ENCODE measurements around the gene ISCA2. TPM values are rescaled to one million over a fixed set of nuclear protein-coding genes. Genes with fewer than 3 reads are reported as not detected.
A peak's percentile ranks its signal among the peaks of the same experiment; 100 is the strongest.

The ISCA2 gene
- total RNA-seq, 1 donor from 2014 or later = 38.3 TPM

DNA sequence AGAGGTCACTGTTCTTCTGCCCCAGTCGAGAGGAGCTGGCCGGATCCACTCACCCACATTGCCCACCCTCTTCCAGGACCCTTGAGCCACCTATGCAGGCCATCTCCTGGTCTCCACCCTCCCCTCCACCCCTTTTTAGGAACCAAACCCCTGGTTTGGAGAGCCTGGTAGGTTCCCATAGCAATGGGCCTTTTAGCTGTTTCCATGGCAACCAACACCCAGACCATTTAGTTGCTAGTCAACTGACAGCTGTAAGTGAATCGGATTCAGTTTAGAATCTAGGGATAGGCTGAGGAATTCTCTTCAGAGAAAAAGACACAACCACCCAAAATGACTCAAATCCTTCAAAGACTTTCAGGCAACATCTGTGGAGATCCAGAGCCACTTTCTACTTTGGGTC lies 17.0 kb upstream of the ISCA2 start:
- no peak for ATAC-seq (ENCODE audit: poor library complexity)
- no peak for DNase-seq
- intact Hi-C loops (cut with DNase I) = loop anchor here (5.0 kb wide), 1 partner anchor 114 kb away; no protein-coding TSS in a partner anchor

DNA sequence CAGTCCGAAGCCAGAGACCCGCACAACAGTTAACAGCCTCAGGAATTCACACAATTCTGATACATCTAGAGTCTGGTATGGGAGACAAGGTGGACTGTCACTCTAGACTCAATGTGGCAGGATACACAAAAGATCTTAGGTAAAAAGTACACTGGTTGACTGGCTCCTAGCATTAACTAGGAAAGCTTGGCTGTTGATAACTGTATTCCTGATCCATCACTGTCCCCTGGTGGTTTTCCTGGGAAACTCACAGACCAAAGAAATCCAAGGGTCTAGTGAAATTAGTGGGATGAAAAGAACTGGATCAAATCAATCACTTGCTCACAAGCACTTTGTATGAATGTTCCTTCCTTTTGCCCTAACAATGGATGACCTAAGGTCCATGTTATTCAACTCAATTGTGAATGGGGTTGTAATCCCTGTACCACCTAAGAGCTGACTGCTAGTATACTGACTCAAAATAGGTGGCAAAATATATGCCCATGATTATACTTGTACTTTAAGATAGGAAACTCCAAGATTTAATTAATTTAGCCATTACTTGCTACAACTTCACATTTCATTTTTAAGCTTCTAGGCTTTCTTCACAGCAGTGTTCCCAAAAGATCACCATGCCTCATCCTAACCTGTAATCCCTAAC lies 14.4 kb upstream of the ISCA2 start:
- ATAC-seq (ENCODE audit: poor library complexity) (no peak), DNase-seq (no peak)
- intact Hi-C loops (cut with DNase I) = loop anchor here (5.0 kb wide), 1 partner anchor 117 kb away; no protein-coding TSS in a partner anchor

DNA sequence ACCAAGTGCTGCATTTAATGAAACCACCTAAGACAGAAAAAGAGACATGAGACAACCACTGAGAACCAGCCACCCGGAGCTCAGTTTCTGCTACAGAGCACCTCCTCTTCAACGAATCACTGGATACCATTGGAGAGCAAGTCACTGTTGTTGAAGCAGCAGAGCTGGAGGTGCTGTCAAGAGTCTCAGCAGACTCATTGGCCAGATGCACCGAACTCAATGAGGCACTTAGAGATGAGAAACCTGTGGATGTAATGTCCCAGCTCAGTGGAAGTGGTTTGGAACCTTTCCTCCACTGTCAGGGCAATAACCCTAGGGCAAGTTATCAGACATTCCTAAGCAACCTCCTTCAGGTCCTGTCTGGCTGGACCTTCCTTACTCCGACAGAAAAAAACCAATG lies 13.5 kb upstream of the ISCA2 start:
- ATAC-seq (ENCODE audit: poor library complexity) (no peak), DNase-seq (no peak)
- intact Hi-C loops (cut with DNase I) = no loop called here

DNA sequence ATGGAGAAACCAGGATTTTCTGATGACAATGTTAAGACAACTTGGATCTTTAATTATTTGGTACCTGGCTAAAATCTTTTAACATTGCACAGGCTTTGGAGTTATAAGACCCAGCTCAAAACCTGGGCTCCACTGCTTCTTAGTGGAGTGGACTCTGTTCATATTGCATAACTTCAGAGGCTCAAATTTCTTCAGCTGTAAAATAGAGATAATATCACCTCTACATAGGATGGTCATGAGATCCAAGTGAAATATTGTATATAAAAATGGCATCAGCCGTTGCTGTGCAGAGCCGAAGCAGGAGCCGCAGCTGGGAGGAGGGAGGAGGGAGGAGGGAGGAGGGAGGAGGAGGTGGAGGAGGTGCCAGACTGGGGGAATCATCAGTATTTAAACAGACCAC lies 11.0 kb upstream of the ISCA2 start:
- intact Hi-C loops (cut with DNase I) = no loop called here
- ATAC-seq (ENCODE audit: poor library complexity) (no peak), DNase-seq (no peak)

DNA sequence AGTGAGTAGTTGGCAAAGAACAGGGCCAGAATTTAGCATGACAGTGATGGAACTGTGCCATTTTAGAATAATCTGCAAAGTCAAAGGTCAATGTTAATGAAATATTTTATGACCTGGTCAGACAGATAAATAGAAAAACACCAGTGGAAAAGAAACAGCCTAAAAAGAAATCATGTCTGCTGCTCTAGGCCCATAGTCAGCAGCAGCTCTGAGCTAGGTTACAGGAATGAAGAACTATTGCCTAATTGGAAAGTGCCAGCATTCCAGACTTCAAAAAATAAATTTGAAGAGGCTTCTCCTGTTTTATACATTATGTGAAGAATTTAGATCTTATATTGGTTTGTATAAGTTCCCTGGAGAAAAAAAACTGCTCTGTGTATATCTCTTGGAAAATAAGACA lies 10.2 kb upstream of the ISCA2 start:
- no peak for DNase-seq
- no peak for ATAC-seq (ENCODE audit: poor library complexity)
- intact Hi-C loops (cut with DNase I) = no loop called here

DNA sequence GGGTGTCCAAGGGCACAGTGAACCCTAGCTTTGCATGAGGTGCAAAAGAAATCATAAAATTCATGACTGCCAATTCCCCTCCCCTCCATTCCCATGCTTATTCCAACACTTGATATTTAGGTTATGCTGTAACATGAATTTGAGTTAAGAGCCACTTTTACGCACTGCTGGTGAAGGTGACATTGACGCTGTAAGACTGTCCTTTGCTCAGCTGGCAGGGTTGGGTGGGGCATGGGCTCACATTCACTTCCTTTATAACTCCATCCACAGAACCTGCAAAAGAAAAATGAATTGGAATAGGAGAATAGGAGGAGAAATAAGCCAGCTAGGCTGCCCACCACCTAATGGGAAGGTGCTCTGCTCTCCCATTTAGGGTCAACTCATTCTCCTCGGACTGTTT lies 7.4 kb upstream of the ISCA2 start:
- intact Hi-C loops (cut with DNase I) = no loop called here
- ATAC-seq (ENCODE audit: poor library complexity) = peak; percentile 51

DNA sequence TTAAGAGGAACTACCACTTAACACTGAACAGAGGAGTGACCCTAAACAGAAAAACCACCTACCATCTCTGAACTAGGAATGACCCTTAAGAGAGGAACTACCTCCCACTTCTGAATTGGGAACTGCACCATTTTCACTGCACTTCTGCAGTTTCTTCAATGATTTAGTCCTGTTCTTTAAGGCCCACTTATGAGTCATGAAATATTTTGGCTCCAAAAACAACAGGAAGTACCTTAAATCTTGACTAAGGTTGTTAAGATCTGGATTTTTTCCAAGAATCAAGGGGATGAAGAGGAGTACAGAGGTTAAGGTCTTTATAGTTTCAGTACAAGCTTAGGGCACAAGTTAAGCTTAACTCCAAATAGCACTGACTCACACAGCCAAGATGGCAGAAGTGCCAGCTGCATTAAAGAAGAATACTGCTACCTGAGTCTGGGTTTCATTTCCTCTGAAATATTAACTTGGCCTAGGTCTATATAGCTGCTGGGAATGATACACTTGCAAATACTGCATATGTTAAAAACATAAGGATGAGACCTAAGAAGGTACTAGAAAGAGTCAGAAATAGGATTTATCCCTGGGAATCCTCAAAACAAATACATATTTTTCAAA lies 4.7 kb upstream of the ISCA2 start:
- no peak for DNase-seq
- no peak for ATAC-seq (ENCODE audit: poor library complexity)
- intact Hi-C loops (cut with DNase I) = no loop called here

More for the DNA sequence above, 7.4 kb upstream of the ISCA2 start:
- no peak for DNase-seq

DNA sequence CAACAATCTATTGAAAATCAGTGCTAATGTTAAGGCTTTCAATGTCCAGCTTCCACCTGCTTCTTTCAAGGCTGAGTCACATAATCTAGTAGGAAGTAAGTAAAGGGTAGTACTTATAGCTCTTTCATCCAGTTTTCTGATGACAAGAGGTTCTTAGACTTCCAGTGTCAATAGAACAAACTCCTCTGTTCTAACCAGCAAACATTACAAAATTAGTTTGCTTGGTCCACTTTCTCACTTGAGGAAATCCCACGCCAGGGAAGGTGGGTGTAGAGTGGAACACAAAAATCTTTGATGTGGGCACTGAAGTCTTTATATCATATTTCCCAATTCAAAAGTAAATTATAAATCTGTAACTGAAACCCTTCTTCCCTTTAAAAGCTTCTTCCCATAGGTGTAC lies 3.1 kb upstream of the ISCA2 start:
- intact Hi-C loops (cut with DNase I) = no loop called here
- no peak for ATAC-seq (ENCODE audit: poor library complexity)
- DNase-seq = no peak

DNA sequence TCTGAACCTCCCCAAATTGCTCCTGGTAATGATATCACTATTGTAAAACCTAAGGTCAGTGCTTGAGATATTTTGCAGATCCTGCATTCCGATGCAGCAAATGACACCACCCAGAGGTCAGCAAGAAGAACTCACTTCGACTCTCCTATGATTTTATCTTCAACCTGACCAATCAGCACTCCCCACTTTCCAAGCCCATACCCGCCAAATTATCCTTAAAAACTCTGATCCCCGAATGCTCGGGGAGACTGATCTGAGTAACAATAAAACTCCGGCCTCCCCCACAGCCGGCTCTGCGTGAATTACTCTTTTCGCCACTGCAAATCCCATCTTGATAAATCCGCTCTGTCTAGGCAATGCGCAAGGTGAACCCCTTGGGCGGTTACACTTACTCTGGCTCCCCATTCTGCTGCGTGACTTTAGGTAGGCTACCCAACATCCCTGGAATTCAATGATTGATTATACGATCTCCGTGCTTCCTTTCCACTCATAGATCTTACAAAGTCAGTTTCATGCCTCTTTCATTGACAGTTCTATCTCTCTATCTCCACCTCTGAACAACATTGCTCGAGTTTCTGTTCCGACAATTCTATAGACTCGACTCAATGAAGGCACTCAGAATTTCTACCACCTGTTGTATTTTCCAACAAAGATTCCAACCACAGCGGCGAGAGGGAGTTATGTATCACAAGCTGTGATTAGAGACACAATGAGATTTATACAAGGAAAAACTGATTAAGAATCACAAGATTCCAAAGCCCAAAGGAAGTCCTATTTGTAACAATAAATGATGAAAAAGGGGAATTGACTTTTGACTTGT lies 1.4 kb upstream of the ISCA2 start:
- ATAC-seq (ENCODE audit: poor library complexity) = no peak
- intact Hi-C loops (cut with DNase I) = no loop called here
- DNase-seq = no peak

DNA sequence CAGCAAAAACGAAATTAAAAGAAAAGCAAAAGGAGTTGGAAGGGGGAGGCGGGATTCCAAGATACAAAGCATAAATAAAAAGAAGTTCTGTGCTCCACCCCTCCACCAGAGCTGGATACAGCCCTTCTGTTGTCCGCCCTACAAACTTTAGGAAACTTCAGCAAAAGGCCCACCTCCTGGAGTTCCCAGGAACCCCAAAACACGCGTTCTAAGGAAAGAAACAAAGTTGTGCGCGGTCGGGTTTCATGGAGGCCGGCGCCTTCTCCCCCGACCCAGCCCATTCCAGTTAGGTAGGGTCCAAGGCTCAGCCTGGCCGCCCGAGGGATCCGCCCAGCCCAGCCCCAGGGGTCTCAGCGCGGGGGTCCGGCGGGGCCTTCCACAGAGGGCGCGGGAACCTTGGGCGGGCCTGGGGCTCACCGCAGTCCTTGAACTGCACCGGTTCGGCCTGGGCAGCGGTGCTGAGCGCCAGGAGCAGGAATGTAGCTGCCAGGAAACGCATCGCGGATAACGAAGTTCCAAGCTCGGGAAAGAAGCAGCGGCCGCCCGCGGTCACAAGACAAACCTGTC lies 706 bp upstream of the ISCA2 start, which contains the start of gene NPC2:
NPC2 (minus strand) TSS at position 530 of the 567 bp plus-strand sequence; CDS start at position 499, 31 bp downstream.
- DNase-seq = no peak
- intact Hi-C loops (cut with DNase I) = no loop called here
- ATAC-seq (ENCODE audit: poor library complexity) = peak; percentile 1

DNA sequence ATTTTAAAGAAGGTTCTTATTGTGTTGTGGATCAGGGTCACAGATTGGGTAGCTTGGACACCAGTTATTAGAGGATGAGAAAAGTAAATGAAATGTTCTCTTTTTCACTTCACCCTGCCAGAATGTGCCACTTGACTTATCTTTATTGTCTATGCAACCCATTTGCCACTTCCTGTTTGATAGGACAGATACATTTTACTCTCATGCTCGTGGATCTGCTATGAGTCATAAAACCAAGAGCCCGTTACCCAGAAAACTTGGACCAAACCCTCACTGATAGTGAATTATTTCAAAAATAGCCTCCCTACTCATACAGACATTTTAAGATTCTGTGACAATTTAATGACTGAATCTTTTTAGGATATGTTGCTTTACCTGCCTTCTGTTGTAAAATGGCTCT lies 1.8 kb downstream of the ISCA2 start:
- ATAC-seq (ENCODE audit: poor library complexity) (no peak), DNase-seq (no peak)
- intact Hi-C loops (cut with DNase I) = no loop called here

DNA sequence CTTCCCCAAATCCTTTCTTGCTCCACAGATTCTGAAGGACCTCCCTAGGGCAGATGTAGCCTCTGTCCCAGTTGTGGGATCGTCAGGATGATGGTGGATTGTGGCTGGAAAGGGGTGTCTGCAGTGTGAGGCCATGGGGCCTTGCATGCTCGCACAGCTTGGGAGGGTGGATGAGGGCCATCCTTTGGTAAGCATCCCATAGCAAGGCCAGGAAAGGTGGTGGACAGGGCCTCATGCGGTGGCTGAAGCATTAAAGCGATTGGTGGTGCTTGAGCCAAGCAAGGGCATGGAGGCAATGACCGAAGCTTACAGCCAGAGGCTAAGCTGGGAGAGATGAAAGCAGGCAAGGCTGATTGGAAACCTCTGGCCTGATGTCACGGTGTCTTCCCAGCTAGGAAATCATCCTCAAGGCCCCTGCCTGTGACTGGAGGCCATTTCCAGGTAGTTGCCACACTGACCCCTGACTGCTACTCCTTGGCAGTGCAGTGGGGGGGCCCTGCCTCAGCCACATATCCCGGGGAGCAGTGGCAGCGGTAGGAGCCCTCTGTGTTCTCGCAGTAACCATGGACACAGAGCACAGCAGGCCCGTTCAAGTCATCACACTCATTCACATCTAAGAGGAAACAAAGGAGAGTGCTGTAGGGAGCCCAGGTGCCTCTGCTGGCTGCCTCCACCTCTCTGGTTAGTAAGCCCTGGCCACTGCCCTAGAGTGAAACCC lies 7.0 kb downstream of the ISCA2 start:
- ATAC-seq (ENCODE audit: poor library complexity) = no peak
- intact Hi-C loops (cut with DNase I) = loop anchor here (10.0 kb wide), 1 partner anchor 104 kb away; no protein-coding TSS in a partner anchor

DNA sequence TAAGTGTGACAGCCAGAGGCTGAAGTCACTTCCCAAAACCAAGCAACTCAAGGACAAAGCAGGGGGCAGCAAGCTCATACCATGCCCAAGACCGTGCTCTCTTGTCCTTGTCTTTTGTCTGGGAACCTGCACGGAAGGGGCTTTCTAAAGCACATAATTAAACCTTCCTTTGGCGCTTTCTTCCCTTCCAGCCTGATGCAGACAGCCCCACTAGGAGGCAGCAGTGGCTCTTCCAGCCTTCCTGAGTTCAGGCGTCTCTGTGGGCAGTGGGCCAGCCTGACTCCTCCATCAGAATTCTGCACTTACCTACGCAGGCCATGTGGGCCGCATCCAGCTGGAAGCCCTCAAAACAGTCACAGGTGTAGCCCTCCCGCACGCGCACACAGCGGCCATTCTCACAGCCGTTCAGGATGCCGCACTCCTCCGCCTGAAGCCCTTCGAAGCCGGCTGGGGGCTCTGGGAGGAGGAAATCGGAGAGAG lies 7.6 kb downstream of the ISCA2 start:
- ATAC-seq (ENCODE audit: poor library complexity) (peak; percentile 67), DNase-seq (peak; percentile 81)
- intact Hi-C loops (cut with DNase I) = loop anchor here (10.0 kb wide), 1 partner anchor 104 kb away; no protein-coding TSS in a partner anchor

More for the DNA sequence above, 7.0 kb downstream of the ISCA2 start:
- peak; percentile 32 for DNase-seq

DNA sequence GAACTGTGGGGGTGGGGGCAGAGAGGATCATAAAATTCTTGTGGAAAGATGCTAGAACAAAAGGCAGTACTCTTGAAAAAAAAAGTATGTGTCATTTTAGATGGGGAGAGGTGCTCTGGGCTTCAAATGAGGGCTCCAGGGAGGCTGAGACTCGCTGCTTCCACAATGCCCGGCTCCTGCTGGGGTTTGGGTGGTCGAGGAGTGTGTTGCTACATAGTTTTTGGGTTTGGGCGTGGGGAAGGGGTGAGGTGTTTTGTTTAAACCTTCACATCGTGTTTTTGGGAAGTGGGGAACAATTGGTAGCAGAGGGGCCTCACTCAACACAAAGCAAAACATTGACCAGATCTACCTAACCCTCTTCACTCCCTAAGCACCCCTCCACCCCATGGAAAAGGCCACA lies 8.1 kb downstream of the ISCA2 start:
- intact Hi-C loops (cut with DNase I) = loop anchor here (10.0 kb wide), 1 partner anchor 103 kb away; no protein-coding TSS in a partner anchor
- no peak for DNase-seq
- ATAC-seq (ENCODE audit: poor library complexity) = no peak

DNA sequence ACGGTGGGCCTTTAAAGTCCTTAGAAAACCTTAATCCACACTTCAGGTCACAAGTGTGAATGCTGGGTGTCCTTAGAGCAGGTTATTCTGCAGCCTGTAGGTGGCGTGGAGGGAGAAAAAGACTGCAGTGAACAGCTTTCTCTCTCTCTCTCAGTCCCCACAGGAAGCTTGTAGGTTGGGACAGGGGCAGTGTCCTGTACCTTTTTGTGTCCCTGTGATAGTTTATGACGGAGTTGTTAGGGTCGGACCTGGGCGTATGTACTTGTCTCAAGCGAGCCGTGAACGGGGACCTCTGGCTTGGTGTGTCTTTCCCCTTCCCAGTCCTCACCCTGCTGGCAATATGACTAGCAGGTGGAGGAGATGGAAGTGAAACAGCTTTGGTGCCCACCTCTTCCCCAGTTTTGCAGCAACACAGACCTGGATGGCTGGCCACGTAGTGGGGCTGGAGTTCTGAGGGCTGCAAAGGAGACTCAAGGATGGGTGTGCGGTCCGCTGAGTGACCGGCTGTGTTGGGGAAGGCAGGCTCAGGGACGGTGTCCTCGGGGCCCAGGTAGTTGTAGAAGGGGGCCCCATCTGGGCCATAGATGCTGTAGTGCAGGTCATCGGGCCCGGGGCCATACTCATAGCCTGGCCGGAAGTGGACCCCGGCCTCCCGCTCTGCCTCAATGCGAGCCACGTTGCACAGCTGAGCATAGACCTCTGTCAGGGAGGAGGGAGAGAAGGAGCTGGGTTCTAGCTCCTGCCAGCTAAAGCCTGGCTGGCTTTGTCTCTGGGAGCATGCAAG lies 8.9 kb downstream of the ISCA2 start:
- DNase-seq (peak; percentile 26), ATAC-seq (ENCODE audit: poor library complexity) (no peak)
- intact Hi-C loops (cut with DNase I) = loop anchor here (10.0 kb wide), 1 partner anchor 102 kb away; no protein-coding TSS in a partner anchor

DNA sequence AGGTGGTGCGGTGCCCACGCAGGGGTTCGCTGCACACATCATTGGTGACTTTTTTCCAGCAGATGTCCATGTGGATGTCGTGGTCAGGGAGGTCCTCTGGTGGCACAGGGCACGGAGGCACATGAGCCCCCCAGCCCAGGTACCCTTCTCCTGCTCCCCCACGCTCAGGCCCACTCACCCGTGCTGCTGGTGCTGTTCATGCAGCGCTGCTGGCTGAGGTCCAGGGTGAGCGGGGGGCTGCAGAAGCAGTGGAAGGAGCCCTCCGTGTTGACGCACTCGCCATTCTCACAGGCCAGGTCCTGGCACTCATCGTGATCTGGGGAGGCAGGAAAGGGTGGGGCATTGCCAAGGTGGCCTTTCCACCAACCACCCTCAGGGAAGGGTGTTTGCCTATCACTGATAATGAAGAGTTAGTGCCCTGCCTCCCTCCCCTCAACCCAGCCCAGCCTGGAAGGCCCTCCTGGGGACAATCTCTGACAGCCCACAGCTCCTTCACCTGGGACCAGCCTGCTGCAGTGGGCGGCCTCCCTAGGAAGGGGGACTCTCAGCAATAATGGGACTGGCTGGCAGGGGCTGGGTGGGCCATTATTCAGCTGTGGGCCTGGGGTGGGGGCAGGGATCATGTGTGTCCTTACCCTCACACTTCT lies 9.8 kb downstream of the ISCA2 start:
- intact Hi-C loops (cut with DNase I) = loop anchor here (10.0 kb wide), 1 partner anchor 101 kb away; no protein-coding TSS in a partner anchor
- DNase-seq (peak; percentile 38), ATAC-seq (ENCODE audit: poor library complexity) (no peak)

DNA sequence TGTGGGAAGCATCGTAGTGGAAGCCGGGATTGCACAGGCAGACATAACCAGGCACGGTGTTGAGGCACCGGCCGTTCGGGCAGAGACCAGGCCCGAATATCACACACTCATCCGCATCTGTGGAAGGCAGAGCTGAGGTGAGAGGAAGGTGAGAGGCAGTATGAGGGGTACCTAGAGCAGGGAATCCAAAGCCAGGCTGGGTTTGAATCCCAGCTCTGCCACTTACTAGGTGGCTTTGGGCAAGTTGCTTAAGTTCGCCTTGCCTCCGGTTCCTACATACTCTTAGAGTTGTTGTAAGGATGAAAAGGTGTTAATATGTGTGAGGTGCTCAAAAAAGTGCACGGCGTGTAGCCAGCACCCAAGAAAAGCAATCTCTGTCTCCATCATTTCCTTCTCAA lies 10.4 kb downstream of the ISCA2 start:
- DNase-seq = no peak
- ATAC-seq (ENCODE audit: poor library complexity) = no peak
- intact Hi-C loops (cut with DNase I) = loop anchor here (10.0 kb wide), 1 partner anchor 101 kb away; no protein-coding TSS in a partner anchor

All from Right ventricle myocardium superior (tissue), 1 donor.